Upper lobe of right lung (tissue), 1 donor: ENCODE results near the gene PLA2G2D. TPM values are rescaled to one million over a fixed set of nuclear protein-coding genes. Genes with fewer than 3 reads are reported as not detected.

ENCODE experiments used
- ATAC-seq: fragments of 200-7000 bp; cut with Tn5 transposase; one replicate; pipeline ENCODE4 v1.9.1; 2020; ENCODE audit warnings: mild to moderate bottlenecking, moderate library complexity
- DNase-seq: peaks from one replicate; pipeline ENCODE4 v3.0.0-alpha.2; 2020
- H3K27ac ChIP-seq: fragments of 200-600 bp; one replicate; pipeline ENCODE4 v1.8.0; 2022
- H3K27me3 ChIP-seq: fragments of 200-600 bp; one replicate; pipeline ENCODE4 v1.8.0; 2022; ENCODE audit warnings: mild to moderate bottlenecking
- H3K36me3 ChIP-seq: fragments of 200-600 bp; one replicate; pipeline ENCODE4 v1.8.0; 2022
- H3K4me1 ChIP-seq: fragments of 200-600 bp; one replicate; pipeline ENCODE4 v1.8.0; 2022
- H3K4me3 ChIP-seq: fragments of 200-600 bp; one replicate; pipeline ENCODE4 v1.8.0; 2022; ENCODE audit warnings: mild to moderate bottlenecking
- H3K9me3 ChIP-seq: fragments of 200-600 bp; one replicate; pipeline ENCODE4 v1.8.0; 2022
- intact Hi-C: fragments of 100-400 bp; cut with DNase I; formaldehyde crosslinking; loops from one replicate; pipeline ENCODE4 v1.11.0; 2022
- total RNA-seq: library from RNA; stranded (reverse); fragmentation: NEBNext Ultra II Directional; extraction: Animal tissue kit (Norgen Biotek cat#: 25700); gene quantifications from one replicate; pipeline ENCODE4 v1.2.1, GENCODE V29; 2021
- TF ChIP-seq, protein P1 (sequence below): fragments of 200-600 bp; IDR thresholded peaks from one replicate; pipeline ENCODE4 v1.8.0; 2022; ENCODE audit warnings: antibody characterized with exemption
- donor health status: DM: no; HTN: yes; CAD: no; lungs with severe emphysema.

PLA2G2D gene
- total RNA-seq, 1 donor from 2014 or later: not detected

DNA sequence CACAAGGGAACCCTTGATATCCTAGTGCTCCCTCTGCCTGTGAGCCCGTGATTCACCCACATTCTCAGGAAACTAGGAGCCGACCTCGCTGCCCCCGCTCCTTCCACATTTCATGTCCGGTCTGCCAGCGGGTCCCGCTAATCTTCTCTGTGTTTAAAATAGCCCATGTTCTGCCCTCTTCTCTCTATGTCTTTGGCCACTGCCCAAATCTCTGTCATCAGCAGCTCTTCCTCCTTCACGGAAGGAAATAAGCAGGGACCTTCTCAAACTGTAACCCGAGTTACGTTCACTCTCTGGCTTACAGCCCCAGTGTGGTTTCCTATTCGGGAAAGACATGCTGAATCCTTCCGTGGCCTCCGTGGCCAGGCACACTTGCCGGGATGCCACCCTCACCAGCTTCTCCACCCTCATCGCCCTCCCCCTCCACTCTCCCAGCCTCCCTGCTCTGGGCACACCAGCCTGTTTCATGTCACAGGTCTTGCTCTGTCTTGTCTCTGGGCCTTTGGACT is 45.4 kb upstream of the PLA2G2D start:
- no peak overlapping the region for H3K4me3 ChIP-seq
- no peaks in the 10 kb centered on the region for H3K27me3 ChIP-seq
- H3K27ac ChIP-seq: no peak overlapping the region
- intact Hi-C loops: no loop called here
- ATAC-seq (peak; percentile 49), DNase-seq (no peak)
- H3K36me3 ChIP-seq: no peaks in the 10 kb centered on the region
- H3K9me3 ChIP-seq: peaks cover 13% of the 10 kb centered on the region
- TF ChIP-seq, protein P1, sequence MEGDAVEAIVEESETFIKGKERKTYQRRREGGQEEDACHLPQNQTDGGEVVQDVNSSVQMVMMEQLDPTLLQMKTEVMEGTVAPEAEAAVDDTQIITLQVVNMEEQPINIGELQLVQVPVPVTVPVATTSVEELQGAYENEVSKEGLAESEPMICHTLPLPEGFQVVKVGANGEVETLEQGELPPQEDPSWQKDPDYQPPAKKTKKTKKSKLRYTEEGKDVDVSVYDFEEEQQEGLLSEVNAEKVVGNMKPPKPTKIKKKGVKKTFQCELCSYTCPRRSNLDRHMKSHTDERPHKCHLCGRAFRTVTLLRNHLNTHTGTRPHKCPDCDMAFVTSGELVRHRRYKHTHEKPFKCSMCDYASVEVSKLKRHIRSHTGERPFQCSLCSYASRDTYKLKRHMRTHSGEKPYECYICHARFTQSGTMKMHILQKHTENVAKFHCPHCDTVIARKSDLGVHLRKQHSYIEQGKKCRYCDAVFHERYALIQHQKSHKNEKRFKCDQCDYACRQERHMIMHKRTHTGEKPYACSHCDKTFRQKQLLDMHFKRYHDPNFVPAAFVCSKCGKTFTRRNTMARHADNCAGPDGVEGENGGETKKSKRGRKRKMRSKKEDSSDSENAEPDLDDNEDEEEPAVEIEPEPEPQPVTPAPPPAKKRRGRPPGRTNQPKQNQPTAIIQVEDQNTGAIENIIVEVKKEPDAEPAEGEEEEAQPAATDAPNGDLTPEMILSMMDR: peak; percentile 13
- H3K4me1 ChIP-seq: peaks cover 11% of the 10 kb centered on the region

GRCh38 chr1:20160034-20160433 is 40.7 kb upstream of the PLA2G2D start:
- no peak overlapping the region for H3K4me3 ChIP-seq
- DNase-seq (no peak), ATAC-seq (no peak)
- H3K27ac ChIP-seq: no peak overlapping the region
- intact Hi-C loops: no loop called here
- H3K4me1 ChIP-seq: peaks cover 2% of the 10 kb centered on the region
- no peaks in the 10 kb centered on the region for H3K36me3 ChIP-seq
- TF ChIP-seq, protein P1: no peak
- peaks cover 26% of the 10 kb centered on the region for H3K9me3 ChIP-seq
- H3K27me3 ChIP-seq: no peaks in the 10 kb centered on the region

DNA sequence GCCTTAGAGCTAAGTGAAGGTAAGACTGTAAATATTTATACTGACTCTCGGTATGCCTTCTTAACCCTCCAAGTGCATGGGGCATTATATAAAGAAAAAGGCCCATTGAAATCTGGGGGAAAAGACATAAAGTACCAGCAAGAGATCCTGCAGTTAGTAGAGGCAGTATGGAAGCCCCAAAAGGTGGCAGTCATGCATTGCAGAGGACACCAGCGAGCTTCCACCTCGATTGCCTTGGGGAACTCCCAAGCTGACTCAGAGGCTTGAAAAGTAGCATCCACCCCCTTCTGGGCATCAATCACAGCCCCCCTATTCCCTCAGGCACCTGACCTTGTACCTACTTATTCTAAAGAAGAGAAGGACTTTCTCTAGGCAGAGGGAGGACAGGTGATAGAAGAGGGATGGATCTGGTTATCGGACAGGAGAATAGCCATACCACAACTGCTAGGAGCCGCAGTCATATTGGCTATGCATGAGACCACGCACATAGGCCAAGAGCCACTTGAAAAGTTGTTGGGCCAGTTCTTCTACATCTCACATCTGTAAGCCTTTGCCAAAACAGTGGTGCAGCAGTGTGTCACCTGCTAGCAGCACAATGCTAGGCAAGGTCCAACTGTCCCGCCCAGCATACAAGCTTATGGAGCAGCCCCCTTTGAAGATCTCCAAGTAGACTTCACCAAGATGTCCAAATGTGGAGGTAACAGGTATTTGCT is 39.2 kb upstream of the PLA2G2D start:
- ATAC-seq (no peak), DNase-seq (no peak)
- peaks cover 9% of the 10 kb centered on the region for H3K4me1 ChIP-seq
- H3K27me3 ChIP-seq: no peaks in the 10 kb centered on the region
- TF ChIP-seq, protein P1: no peak
- no peak overlapping the region for H3K27ac ChIP-seq
- H3K4me3 ChIP-seq: no peak overlapping the region
- peaks cover 26% of the 10 kb centered on the region for H3K9me3 ChIP-seq
- H3K36me3 ChIP-seq: no peaks in the 10 kb centered on the region
- intact Hi-C loops: no loop called here

GRCh38 chr1:20154301-20154831 is 35.0 kb upstream of the PLA2G2D start:
- intact Hi-C loops: no loop called here
- Histone ChIP-seq H3K4me3 (peak overlapping the region; percentile 37), H3K27me3 (no peaks in the 10 kb centered on the region), H3K9me3 (peaks cover 10% of the 10 kb centered on the region), H3K36me3 (no peaks in the 10 kb centered on the region), H3K27ac (peak overlapping the region; percentile 47), H3K4me1 (peaks cover 24% of the 10 kb centered on the region)
- DNase-seq (no peak), ATAC-seq (no peak)
- TF ChIP-seq, protein P1: no peak

DNA sequence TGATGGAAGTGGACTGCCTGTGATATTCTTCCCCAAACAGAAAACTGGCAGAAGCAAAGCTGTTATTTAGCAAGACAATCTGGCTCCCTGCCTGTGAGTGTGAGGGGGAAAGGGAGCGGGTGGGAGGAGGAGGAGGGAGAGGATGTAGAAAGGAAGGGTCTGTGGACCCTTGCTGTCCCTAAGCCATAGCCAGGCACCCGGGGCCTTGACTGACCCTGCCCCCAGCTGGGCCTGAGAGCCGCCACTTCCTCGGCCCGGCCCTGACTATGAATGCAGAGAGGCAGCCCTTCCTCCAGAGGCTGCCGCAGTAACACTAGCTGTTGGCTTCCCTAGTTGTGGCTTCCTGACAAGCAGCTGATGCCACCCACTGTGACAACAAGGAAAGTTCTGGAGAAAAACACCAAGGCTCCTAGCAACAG is 33.7 kb upstream of the PLA2G2D start:
- ATAC-seq (peak; percentile 63), DNase-seq (peak; percentile 70)

More for the DNA sequence above, 33.7 kb upstream of the PLA2G2D start:
- no peaks in the 10 kb centered on the region for H3K36me3 ChIP-seq
- TF ChIP-seq, protein P1: no peak
- intact Hi-C loops: no loop called here
- H3K4me1 ChIP-seq: peaks cover 24% of the 10 kb centered on the region
- peak overlapping the region; percentile 70 for H3K27ac ChIP-seq
- H3K27me3 ChIP-seq: no peaks in the 10 kb centered on the region
- H3K4me3 ChIP-seq: no peak overlapping the region
- no peaks in the 10 kb centered on the region for H3K9me3 ChIP-seq
